ENCODE results near the gene KRTAP19-7. TPM values are rescaled to one million over a fixed set of nuclear protein-coding genes. Genes with fewer than 3 reads are reported as not detected.

KRTAP19-7 gene
- total RNA-seq, 4 donors from 2014 or later: not detected

DNA sequence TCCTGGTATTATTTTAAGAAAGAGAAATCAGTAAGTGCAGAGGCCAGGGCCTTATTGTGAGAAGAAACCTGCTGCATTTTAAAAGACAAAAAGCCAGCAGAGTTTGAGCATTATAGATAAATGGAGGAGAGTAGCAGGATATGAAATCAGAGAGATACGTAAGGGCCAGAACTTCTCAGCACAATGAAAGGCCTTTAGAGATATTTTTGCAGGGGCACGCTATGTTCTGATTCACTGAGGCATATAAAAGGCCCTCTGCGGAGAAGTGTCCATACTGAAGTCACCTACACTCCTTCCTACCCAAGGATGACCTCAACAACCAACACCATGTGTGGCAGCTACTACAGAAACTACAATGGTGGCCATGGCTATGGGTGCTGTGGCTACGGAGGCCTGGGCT is 31.0 kb upstream of the KRTAP19-7 start, which contains the start of gene KRTAP6-3:
TSS of gene KRTAP6-3 (plus strand) at position 301 of the 400 bp plus-strand sequence. CDS start at position 307, 6 bp downstream.
- DNase-seq (ENCODE audit: extremely low spot score): no peak
- 78% methylated on average over 4 of the region's 4 CpGs for WGBS
- Histone ChIP-seq H3K36me3 (no peaks in the 10 kb centered on the region), H3K4me3 (no peak within 1 kb of the TSS), H3K4me1 (no peaks in the 10 kb centered on the region), H3K27me3 (no peaks in the 10 kb centered on the region), H3K27ac (replicated peaks in 1 of 4) (no peak within 1 kb of the TSS), H3K9me3 (no peaks in the 10 kb centered on the region)
- intact Hi-C loops (cut with DNase I): no loop called here
- no peak for TF ChIP-seq POLR2A (IDR thresholded peaks at IDR 0.05; ENCODE audit: low read depth)
- TF ChIP-seq EP300 (IDR thresholded peaks at IDR 0.05): no peak
- no peak for TF ChIP-seq POLR2AphosphoS5 (IDR thresholded peaks at IDR 0.05)
- TF ChIP-seq, protein P1, sequence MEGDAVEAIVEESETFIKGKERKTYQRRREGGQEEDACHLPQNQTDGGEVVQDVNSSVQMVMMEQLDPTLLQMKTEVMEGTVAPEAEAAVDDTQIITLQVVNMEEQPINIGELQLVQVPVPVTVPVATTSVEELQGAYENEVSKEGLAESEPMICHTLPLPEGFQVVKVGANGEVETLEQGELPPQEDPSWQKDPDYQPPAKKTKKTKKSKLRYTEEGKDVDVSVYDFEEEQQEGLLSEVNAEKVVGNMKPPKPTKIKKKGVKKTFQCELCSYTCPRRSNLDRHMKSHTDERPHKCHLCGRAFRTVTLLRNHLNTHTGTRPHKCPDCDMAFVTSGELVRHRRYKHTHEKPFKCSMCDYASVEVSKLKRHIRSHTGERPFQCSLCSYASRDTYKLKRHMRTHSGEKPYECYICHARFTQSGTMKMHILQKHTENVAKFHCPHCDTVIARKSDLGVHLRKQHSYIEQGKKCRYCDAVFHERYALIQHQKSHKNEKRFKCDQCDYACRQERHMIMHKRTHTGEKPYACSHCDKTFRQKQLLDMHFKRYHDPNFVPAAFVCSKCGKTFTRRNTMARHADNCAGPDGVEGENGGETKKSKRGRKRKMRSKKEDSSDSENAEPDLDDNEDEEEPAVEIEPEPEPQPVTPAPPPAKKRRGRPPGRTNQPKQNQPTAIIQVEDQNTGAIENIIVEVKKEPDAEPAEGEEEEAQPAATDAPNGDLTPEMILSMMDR (IDR thresholded peaks at IDR 0.05): no peak

DNA sequence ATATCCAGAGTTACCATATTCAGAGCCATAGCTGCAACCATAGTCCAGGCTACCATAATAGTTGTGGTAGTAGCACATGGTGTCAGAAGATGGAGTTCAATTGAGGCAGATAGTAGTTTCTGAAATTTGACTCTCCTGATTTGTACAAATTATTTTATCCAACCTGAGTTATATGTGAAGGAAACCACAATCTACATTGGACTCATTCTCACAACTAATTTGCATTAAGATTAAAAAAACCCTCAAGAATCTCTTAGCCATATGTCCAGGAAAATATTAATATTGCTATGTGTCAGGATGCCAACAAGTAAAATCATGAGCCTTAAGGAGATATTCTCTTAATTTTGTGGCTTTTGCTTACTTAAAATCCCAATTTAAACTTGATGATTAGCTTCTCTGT is 29.2 kb upstream of the KRTAP19-7 start, which contains the start of gene KRTAP22-2:
TSS of gene KRTAP22-2 (minus strand) at position 101 of the 400 bp plus-strand sequence.
- no peaks in the 10 kb centered on the region for H3K4me1 ChIP-seq
- no peaks in the 10 kb centered on the region for H3K27me3 ChIP-seq
- no peak within 1 kb of the TSS for H3K4me3 ChIP-seq
- intact Hi-C loops (cut with DNase I): no loop called here
- TF ChIP-seq, protein P1 (IDR thresholded peaks at IDR 0.05): no peak
- TF ChIP-seq EP300 (IDR thresholded peaks at IDR 0.05) (no peak), POLR2A (IDR thresholded peaks at IDR 0.05; ENCODE audit: low read depth) (no peak), POLR2AphosphoS5 (IDR thresholded peaks at IDR 0.05) (no peak)
- no peaks in the 10 kb centered on the region for H3K36me3 ChIP-seq
- no peaks in the 10 kb centered on the region for H3K9me3 ChIP-seq
- DNase-seq (ENCODE audit: extremely low spot score): no peak
- no peak within 1 kb of the TSS for H3K27ac ChIP-seq (replicated peaks in 1 of 4)

DNA sequence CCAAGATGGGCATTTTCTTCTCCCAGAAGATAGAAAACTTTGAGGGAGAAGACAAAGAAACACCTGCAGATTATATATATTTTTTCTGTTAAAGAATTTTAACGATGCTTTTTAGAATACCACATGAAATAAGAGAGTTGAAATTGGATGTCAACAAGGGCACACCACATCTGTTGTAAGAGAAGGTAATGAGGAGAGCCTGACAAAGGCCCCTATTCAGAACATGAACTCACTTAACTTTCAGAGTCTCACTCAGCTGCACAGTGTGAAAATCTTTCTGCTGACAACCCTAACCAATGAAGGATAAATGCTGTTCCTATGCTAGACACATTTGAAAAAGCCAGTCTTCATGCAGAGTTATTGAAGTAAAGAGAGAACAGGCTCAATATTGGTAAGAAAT is 21.8 kb upstream of the KRTAP19-7 start:
- Histone ChIP-seq H3K9me3 (peaks cover 0 to 5% (median 0%) of the 10 kb centered on the region in 4 donors), H3K27me3 (no peaks in the 10 kb centered on the region), H3K4me1 (no peaks in the 10 kb centered on the region), H3K27ac (replicated peaks in 1 of 4) (no peak overlapping the region), H3K4me3 (no peak overlapping the region), H3K36me3 (no peaks in the 10 kb centered on the region)
- DNase-seq (ENCODE audit: extremely low spot score): no peak
- WGBS: 83% methylated on average over 1 of the region's 1 CpG
- TF ChIP-seq EP300 (IDR thresholded peaks at IDR 0.05) (no peak), POLR2A (IDR thresholded peaks at IDR 0.05; ENCODE audit: low read depth) (no peak)
- TF ChIP-seq, protein P1 (IDR thresholded peaks at IDR 0.05): no peak
- intact Hi-C loops (cut with DNase I): no loop called here

DNA sequence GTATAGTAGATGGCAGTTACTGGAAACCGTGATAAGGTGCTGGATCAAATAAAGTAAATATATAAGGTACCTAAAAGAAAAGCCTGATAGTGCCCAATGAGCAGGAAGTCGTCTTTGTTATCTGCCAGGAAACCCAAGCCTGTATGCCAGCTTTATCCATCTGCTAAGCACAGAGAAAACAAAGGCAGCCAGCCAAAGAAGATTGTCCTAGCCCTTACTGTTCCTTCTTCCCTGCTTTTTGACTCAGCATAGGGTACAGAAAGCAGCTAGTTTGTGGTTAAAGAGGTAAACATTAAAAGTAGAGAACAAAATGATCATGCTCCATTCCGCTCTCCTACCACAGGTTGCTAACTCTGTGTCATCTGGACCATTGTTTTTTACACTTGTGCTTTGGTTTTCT is 19.0 kb upstream of the KRTAP19-7 start:
- Histone ChIP-seq H3K4me3 (no peak overlapping the region), H3K27ac (replicated peaks in 1 of 4) (no peak overlapping the region), H3K4me1 (no peaks in the 10 kb centered on the region), H3K9me3 (peaks cover 0 to 5% (median 0%) of the 10 kb centered on the region in 4 donors), H3K27me3 (no peaks in the 10 kb centered on the region), H3K36me3 (no peaks in the 10 kb centered on the region)
- DNase-seq (ENCODE audit: extremely low spot score): no peak
- 70% methylated on average over 3 of the region's 3 CpGs for WGBS
- no peak for TF ChIP-seq EP300 (IDR thresholded peaks at IDR 0.05)
- intact Hi-C loops (cut with DNase I): no loop called here

DNA sequence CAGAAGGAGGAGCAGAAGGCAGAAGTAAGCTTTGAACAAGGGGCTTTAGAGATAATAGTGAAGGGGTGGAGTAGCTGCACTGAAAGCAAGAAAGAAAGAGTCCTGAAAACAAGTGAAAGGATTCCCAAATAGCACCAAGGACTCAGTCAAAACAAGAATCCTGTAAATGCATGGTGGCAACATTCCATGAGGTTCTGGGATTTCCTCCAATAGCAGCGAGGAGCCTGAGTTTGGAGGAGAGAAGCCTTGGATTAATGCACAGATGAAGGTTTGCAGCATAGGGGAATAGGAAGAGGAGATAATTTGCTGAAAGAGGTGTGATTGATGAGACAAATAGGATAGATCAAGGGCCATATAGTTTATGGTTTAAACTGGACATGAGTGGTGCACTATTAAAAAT is 18.2 kb upstream of the KRTAP19-7 start:
- Histone ChIP-seq H3K27ac (replicated peaks in 1 of 4) (no peak overlapping the region), H3K27me3 (no peaks in the 10 kb centered on the region), H3K4me3 (no peak overlapping the region), H3K9me3 (peaks cover 0 to 5% (median 0%) of the 10 kb centered on the region in 4 donors), H3K36me3 (no peaks in the 10 kb centered on the region), H3K4me1 (no peaks in the 10 kb centered on the region)
- intact Hi-C loops (cut with DNase I): no loop called here
- TF ChIP-seq, protein P1 (IDR thresholded peaks at IDR 0.05): no peak
- no peak for TF ChIP-seq POLR2AphosphoS5 (IDR thresholded peaks at IDR 0.05)
- no peak for TF ChIP-seq EP300 (IDR thresholded peaks at IDR 0.05)
- TF ChIP-seq POLR2A (IDR thresholded peaks at IDR 0.05; ENCODE audit: low read depth): no peak
- 36% methylated on average over 1 of the region's 1 CpG for WGBS
- no peak for DNase-seq (ENCODE audit: extremely low spot score)
